Measurements from ENCODE around the gene WNT7B.

GRCh38 chr22:45881524-45881875 is 95.5 kb downstream of the WNT7B start:
- no peak for TF ChIP-seq POLR2A (IDR thresholded peaks at IDR 0.05)
- TF ChIP-seq CTCF (IDR thresholded peaks at IDR 0.05), result no peak
- TF ChIP-seq EP300 (IDR thresholded peaks at IDR 0.05), result no peak
